ENCODE results near the gene KISS1.

The KISS1 gene

DNA sequence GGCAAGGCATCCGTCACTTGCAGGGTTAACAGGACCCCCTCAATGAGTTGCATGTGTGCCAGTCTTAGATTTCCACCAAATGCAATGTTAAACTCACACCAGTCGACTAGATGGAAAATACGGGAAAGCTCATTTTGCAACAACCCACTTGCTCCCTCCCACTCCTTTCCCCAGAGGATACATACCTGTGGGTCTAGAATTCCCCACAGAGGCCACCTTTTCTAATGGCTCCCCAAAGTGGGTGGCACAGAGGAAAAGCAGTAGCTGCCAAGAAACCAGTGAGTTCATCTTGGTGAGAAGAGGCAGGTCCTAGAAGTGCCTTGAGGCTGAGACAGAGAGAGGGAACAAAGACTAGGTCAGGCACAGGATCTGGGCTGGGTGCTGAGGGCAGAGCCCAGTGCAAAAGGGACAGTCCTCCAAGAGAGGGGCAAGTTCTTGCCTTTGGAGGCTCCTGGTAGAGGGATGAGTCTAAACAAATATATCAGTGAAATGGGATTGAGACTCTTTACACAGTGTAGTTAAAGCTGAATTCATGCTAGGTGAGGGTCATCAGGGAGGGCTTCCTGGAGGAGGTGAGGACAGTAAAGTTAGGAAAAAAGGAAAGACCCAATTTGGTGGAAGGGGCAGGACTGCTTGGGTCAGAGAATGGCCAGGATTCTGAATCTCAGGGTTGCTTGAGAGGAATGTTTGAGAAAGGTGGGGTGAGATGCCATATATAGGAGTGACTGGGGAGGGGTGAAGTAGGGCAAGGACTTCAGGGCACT, 3.5 kb downstream of the KISS1 start:
- DNase-seq (ENCODE audit: low read depth in 1 of 2, low spot score in 1 of 2): no peak

DNA sequence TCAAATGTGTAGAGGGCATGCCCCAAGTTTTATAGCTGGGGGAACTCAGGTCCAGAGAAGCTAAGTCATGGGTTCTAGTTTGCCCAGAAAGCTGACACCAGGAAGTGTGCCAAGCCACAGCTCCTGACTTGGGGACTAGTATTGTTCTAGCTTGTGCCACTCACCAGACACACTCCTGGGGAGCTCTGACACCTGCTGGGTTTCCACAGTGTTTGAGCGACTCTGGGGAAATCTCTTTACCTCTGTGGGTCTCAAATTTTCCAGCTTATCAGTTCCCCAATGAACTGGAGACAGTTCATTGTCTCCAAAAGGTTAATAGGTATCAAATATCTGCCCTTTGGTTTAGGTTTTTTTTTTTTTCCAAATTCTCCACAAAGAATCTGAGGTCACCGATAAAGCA, 4.2 kb downstream of the KISS1 start:
- DNase-seq (ENCODE audit: low read depth in 1 of 2, low spot score in 1 of 2): no peak

DNA sequence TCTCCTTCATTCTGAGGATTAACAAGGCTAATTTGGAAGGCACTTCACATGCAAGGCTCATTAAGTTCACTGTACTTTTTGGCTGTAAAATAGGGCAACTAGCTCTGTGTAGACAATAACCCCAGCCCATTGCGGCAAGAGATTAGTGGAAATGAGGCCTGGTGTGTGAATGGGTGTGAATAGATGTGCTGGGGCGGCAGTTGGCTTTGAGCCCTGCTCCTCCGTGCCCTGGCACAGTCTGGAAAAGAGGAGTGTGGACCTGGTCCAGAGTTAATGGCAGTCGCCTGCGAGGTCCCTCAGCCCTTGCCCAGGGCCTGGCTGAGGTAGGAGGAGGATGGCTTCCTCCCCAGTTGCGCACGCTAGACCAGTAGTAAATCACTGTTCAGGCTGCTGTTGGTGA, 4.8 kb downstream of the KISS1 start:
- DNase-seq (ENCODE audit: low read depth in 1 of 2, low spot score in 1 of 2): no peak

DNA sequence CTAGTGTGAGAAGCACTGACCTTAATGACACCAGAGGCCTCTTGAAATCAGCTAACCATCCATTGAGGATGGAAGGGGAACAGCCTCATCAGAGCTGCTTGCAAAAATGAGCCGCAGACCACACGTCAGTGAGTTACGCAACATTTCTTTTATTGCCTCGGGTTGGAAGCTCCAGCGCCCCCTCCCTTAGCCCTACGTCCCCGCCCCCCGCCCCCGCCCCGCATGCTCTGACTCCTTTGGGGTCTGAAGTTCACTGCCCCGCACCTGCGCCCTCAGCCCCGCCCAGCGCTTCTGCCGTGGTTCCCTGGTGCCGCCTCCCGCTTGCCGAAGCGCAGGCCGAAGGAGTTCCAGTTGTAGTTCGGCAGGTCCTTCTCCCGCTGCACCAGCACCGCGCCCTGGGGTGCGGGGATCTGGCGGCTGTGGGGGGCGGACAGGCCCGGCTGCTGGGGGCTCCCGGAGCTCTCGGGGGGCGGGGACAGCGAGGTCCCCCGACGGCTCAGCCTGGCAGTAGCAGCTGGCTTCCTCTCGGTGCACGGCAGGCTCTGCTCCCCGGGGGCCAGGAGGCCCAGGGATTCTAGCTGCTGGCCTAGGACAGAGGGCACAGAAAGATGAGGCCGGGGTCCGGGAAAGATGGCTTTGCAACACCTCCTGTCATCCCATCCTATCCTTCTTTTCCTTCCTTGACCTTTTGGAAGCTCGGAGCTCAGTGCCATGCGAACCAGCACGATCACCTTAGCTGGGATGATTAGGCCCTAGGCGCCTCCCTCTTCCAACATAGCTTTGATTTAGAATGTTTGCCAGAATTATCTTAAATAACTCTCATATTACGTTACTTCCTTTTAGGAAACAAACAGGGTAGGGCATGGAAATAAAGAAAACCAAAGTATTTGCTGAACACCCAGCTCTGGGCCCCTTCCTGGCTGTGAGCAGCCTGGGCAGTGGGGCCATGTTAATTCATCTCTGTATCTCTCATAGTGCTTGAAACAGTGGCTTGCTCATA, 5.8 kb downstream of the KISS1 start:
- no peak for DNase-seq (ENCODE audit: low read depth in 1 of 2, low spot score in 1 of 2)

DNA sequence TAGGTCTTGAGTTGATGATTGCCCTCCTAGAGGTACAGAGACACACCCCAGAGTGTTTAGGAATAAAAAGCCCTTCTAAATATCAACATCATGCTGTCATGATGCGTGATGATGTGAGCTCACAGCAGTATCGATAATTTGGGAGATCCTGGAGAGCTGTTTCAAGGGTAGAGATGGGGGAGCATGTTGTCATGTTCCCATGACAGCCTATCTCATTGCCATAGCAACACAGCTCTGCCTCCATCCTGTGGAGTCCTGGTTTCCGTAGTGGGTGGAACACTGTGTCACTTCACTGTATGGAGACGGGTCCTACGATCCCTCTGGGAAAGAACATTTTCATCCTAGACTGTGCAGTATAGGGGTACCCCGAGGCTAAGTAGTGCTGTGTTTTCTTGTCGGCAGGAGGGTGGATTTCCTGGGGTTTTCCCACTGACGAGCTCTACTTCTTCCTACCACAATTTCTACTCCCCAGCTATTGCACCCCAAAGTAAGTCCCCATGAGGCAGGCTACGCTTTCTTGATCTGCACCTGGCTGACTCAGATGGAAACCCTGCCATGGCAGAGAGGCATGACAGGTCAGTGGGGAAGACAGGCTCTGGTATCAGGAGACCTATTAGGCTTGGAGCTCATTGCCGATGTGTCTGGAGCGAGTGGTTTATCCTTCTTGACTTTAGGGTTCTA, 7.2 kb downstream of the KISS1 start:
- DNase-seq (ENCODE audit: low read depth in 1 of 2, low spot score in 1 of 2): no peak

DNA sequence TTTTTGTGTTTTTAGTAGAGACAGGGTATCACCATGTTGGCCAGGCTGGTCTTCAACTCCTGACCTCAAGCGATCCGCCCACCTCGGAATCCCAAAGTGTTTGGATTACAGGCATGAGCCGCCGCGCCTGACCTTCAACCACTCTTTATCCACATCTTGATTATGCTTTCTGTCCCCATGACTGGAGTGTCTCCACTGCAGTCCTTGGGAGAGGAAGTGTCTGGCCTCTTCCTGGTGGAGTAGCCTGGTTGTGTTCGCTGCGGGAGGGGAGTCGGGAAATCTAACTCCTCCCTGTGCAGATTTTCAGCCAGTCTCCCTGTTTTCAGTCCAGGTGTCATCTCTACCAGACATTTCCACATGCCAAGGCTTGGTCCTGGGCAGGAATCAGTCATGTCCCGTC, 9.7 kb downstream of the KISS1 start:
- no peak for DNase-seq (ENCODE audit: low read depth in 1 of 2, low spot score in 1 of 2)

DNA sequence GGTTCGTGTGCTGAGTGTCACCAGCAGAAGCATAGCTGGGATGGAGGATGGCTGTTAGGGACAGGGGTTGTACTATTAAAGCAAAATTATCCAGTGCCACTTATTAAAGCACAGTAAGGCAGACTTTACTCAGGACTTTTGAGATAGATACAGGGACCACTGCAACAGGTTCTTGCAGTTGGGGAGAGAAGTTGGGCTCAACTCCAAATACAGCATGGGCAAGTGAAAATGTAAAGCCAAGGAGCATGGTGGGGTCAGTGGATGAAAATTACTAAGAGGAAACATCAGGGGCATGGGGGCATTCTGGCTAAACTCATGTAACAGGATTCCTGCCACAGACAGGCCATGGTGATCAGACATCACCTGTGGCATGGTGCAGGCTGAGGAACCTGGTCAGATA, 15.2 kb downstream of the KISS1 start:
- no peak for DNase-seq (ENCODE audit: low read depth in 1 of 2, low spot score in 1 of 2)

DNA sequence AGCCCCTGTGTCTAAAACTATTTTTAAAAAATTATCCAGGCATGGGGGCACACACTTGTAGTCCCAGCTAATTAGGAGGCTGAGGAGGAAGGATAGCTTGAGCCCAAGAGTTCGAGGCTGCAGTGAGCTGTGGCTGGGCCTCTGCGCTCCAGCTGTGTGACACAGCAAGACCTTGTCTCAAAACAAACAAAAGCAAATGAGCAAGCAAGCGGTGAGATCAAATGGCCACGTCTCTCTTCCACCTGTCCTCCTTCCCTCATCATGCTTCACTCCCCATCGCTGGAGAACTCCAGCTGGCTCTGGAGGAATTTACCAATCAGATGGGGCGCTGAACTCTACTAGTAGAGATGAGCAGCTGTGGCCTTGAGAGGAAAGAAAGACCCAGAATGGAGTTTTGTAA, 16.2 kb downstream of the KISS1 start:
- no peak for DNase-seq (ENCODE audit: low read depth in 1 of 2, low spot score in 1 of 2)

DNA sequence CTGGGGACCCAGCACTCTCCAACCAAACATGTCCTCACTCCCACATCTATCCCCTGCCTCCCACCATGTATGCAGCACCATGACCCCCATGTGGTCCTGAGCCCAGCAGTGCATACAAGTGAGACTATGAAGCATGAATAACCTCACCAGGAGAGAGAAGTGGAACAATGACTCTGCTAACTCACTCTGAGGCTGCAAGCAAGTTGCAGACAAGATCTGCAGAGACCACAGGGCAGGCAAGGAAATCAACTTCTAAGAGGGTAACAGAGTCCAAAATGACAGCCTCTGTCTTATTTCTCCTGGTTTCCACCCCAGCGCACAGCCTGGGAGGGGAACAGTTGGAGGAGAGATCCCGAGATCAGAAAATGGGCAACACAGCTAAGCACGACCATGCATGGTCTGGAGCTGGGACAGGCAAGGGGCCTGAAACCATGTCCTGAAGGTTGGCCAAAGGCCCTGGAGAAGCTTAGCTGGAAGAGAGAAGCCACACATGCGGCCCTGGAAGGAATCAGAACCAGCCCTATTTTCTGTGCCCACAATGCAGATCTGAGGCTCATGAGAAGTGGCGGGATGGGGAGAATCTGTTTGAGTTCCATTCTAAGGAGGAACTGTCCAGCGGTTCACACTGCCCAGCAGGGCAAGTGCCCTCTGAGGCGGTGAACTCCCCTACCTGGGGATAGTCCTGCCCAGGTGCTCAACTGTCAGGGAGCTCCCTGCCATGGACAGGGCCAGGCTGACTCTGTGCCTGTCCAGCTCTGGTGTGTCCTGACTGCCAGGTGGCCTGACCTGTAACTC, 17.6 kb downstream of the KISS1 start:
- DNase-seq (ENCODE audit: low read depth in 1 of 2, low spot score in 1 of 2): no peak

DNA sequence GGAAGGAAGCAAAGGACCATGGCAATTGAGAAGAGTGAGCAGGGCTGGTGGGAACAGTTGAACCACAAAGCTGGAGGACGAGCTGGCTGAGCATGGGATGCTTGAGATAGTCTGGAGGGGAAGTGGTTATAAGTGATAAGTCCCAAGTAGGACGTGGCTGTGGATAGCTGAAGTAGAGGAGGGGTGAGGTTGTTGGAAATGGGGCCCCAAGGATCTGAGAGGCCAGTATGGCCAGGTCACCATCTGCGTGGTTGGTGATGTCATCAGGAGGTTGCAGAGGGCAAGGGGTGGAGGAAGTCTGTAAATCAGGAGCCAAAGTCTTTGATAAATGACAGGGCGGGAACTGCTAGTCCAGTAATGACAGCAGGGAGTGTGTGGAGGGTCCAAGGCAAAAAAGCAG, 19.2 kb downstream of the KISS1 start:
- DNase-seq (ENCODE audit: low read depth in 1 of 2, low spot score in 1 of 2): no peak

DNA sequence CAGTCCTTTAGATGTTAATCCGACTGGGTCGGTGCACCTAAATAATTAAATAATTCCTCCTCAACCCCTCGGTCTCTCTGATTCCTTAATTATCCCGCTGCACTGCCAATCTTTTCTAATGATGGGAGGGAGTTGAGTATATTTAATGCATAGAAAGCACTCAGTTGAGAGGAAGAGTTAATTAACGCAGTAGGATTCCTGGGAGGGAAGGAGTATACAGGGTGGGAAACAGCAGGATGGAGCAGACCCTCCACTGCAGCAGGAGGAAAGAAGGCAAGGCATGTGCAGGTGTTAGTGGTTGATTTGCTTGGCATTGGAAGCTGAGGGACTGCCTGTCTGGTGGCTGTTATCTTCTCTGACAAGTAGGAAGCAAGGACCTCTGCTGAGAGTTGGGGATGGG, 20.2 kb downstream of the KISS1 start:
- DNase-seq (ENCODE audit: low read depth in 1 of 2, low spot score in 1 of 2): no peak

DNA sequence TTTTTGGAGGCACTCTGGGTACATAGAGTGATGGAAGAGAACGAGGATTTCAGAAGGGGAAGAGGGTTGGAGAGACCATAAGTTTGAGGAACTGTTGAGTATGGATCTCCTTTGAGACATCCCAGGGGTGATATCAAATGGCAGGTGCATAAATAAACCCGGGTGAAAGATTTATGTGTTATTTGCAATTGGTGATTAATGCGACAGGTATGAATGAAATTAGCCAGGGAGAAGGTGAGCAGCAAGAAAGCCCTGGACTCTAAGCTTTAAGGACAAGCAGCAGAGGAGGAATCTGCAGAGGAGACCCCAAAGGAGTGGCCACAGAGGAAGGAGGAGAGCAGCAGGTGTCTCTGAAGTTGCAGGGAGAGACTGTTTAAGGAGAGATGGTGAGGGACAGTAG, 21.3 kb downstream of the KISS1 start:
- no peak for DNase-seq (ENCODE audit: low read depth in 1 of 2, low spot score in 1 of 2)

DNA sequence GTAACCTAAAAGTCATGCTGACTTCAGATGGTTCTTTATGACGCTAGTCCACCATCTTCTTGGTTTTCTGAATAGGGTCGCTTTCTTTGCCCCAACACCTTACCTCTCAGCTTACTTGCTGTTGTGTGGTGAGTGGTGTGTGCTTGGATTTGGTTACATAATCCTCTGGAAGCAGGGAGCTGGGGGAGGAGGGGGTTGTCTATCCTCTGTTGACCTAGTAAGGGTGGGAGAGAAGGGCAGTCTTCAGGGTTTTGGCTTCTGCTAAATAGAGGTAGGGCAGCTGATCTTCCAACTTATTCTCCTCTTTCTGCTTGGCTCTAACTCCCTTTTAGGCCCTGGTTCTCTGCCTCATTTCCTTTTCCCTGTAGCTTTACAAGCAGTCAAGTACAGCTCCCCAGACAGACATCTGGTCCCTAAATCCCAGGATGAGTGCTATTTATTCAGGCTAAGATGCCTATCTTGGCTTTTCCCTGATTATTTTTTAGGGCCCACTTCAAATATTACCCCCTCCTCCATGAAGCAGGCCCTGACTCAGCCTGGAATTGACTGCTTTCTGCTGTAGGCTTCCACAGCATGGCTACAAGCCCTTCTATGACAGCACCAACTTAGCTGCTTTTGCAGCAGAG, 23.8 kb downstream of the KISS1 start:
- DNase-seq (ENCODE audit: low read depth in 1 of 2, low spot score in 1 of 2): no peak

DNA sequence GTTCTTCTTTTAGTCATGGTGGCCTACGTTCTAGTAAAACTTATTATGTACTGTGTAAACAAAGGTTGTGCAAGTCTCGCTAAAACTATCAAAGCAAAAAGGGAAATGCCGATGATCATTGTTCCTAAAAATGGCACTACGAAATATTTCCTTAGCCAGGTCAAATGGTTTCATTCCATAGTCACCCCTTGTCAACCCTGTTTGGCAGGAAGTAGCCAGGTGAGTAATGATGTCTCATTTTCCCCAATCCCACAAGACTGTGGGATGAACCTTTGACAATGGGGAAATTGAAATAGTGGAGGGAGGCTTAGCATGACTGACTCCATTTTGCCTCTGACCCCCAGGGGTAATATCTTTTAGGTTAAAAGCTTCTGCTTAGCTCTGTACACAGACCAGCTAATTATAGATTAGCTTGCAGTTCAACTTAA, 24.5 kb downstream of the KISS1 start:
- DNase-seq (ENCODE audit: low read depth in 1 of 2, low spot score in 1 of 2): no peak

DNA sequence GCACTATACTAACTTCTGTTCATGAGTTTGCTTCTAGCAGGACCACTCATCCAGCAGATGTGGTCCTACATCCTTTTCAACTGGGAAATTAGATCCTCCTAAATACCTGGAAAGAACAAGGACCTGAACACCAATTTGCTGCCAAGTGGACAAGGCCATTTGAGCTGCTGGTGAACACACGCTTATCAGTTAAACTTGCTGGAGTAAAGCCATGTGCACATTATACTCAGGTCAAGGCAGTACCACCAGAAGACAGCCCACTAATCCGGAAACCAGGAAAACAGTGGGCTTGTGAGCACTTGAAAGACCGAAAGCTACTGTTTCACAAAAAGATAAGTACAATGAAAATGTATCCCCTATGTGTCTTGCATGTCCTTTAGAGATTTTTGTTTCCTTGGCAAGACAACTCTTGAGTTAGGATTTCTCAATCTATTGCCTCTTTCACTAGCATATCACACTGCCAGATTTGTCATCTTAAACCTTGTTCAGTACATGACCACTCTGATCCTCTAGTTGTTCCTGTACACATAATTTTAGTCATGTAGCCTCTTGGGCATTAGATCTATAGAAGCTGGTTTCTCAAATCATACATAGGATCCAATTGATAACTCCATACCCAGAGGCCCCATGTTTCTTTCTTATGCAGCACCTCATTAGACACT, 25.7 kb downstream of the KISS1 start:
- no peak for DNase-seq (ENCODE audit: low read depth in 1 of 2, low spot score in 1 of 2)

DNA sequence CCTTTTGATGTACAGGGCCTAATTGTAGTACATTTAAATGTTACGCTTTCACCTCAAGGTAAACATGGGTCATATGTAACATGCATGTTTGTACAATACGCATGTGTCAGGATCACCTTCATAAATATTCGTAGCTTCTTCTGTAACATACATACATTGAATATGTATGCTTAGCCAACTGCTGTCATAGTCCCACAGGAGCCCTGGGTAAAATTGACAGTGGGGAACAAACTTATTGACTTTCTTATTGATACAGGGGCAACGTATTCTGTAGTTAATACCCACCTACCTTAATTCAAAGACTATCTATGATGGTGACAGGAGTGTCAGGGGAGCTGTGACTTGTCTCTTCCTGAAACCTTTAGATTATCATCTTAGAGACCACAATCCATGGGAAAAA, 26.4 kb downstream of the KISS1 start:
- DNase-seq (ENCODE audit: low read depth in 1 of 2, low spot score in 1 of 2): no peak

DNA sequence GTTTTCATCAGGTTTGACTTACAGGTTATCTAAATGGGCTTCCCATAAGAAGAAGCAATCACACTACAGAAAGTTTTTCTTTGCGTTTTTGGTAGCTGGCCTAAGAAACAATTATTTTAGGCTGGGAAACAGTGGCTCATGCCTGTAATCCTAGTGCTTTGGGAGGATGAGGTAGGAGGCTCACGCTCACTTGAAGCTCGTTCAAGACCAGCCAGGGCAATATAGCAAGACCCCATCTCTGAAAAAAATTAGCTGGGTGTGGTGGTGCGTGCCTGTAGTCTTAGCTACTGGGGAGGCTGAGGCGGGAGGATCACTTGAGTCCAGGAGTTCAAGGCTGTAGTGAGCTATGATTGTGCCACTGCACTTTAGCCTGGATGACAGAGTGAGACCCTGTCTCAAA, 28.6 kb downstream of the KISS1 start:
- DNase-seq (ENCODE audit: low read depth in 1 of 2, low spot score in 1 of 2): no peak

DNA sequence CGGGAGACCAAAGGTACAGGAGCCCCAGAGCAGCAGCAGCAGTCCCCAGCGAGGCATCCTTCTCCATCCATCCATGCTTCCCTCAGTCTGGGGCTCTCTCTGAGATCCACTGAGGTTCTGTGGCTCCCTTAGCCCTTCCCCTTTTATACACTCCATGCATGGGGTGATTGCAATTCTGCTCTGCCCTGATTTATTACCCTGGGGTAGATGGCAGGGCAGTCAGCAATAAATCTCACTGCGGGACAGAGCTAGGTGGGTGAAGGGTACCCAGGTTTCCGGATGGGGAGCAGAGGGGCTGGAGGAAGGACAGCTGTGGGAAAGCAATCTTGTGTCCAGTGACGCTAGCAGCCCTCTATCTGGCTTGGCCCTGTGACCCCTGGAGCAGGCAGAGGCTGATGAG, 30.1 kb downstream of the KISS1 start, which contains the start of gene REN:
Gene REN, minus strand, starts transcription at position 119 of the 400 bp plus-strand sequence. Its CDS starts 44 bp downstream, at position 75.
- no peak for DNase-seq (ENCODE audit: low read depth in 1 of 2, low spot score in 1 of 2)

DNA sequence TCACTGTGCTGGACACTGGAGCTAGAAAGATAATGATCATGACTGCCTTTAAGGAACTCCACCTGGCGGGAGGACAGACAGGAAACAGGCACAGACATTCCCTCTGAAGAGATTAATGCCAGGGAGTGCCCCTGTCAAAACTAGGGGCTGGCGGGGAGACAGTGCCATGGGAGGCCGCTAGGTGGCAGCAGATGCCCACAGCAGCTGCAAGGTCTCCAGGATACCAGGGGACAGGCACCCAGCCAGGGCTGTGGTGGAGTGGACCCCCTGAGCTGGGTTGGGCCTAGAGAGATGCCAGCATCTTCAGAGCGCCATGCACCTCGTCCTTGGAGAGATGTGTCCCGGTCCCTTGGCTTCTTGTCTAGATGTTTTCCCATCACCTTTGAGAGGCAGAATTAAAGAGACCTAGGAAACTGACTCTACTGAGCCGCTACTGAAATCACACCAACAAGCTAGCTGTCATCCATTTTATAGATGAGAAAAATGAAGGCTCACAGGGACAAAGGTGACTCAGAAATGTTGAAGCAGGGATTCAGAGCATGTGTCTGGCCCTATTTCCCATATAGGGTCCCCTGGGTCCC, 33.7 kb downstream of the KISS1 start:
- peak; percentile 62 to 68 for DNase-seq (ENCODE audit: low read depth in 1 of 2, low spot score in 1 of 2)

All from activated T-helper 1 cell treated with anti-CD3 and anti-CD28 coated beads, Interleukin-2, amount 50 U/mL, for 16 hours (primary cell).